KBM-7 (cell line): Measurements from ENCODE around the gene POU3F1.
"Not testable (repeated sequence)": the region's sequence is repeated elsewhere in the genome, so short reads cannot be mapped to it uniquely, and the experiment has no call there.

Experiments
- DNase-seq: peaks from one replicate; pipeline ENCODE4 v3.0.0-alpha.2; 2015
- in situ Hi-C: fragments of 300-500 bp; cut with MboI; formaldehyde crosslinking; loops from 2 replicates; pipeline ENCODE4 v1.14.3; 2020; ENCODE audit warnings: low sequenced_read_pairs, low pct_unique_long_range_greater_than_20kb, mixed read lengths

Gene POU3F1

GRCh38 chr1:38032992-38033391 is 13.6 kb downstream of the POU3F1 start:
- in situ Hi-C loops = loop anchor here (25.0 kb wide), 1 partner anchor 804 kb away; no protein-coding TSS in a partner anchor
- not testable (repeated sequence) for DNase-seq

- in situ Hi-C loops = loop anchor here (25.0 kb wide), 1 partner anchor 806 kb away; no protein-coding TSS in a partner anchor
Measured at GRCh38 chr1:38031513-38031866, 15.1 kb downstream of the POU3F1 start.

GRCh38 chr1:38030596-38031512 is 15.7 kb downstream of the POU3F1 start:
- in situ Hi-C loops = loop anchor here (25.0 kb wide), 1 partner anchor 806 kb away; no protein-coding TSS in a partner anchor
- DNase-seq = no peak

More at GRCh38 chr1:38031513-38031866, 15.1 kb downstream of the POU3F1 start:
- no peak for DNase-seq

- DNase-seq = peak; percentile 51
- in situ Hi-C loops = loop anchor here (25.0 kb wide), 1 partner anchor 807 kb away; no protein-coding TSS in a partner anchor
Measured at GRCh38 chr1:38029685-38030511, 16.7 kb downstream of the POU3F1 start.

- DNase-seq = no peak
- in situ Hi-C loops = loop anchor here (25.0 kb wide), 1 partner anchor 808 kb away; no protein-coding TSS in a partner anchor
Measured at GRCh38 chr1:38029081-38029681, 17.4 kb downstream of the POU3F1 start.

- DNase-seq = no peak
- in situ Hi-C loops = loop anchor here (25.0 kb wide), 1 partner anchor 809 kb away; no protein-coding TSS in a partner anchor
Measured at GRCh38 chr1:38028671-38029070, 17.9 kb downstream of the POU3F1 start.

- DNase-seq = no peak
- in situ Hi-C loops = loop anchor here (25.0 kb wide), 1 partner anchor 809 kb away; no protein-coding TSS in a partner anchor
Measured at GRCh38 chr1:38028105-38028591, 18.4 kb downstream of the POU3F1 start.

GRCh38 chr1:38027201-38028104 is 19.1 kb downstream of the POU3F1 start:
- no peak for DNase-seq
- in situ Hi-C loops = loop anchor here (25.0 kb wide), 1 partner anchor 810 kb away; no protein-coding TSS in a partner anchor

- in situ Hi-C loops = loop anchor here (25.0 kb wide), 1 partner anchor 811 kb away; no protein-coding TSS in a partner anchor
- DNase-seq = peak; percentile 68
Measured at GRCh38 chr1:38026592-38027200, 19.9 kb downstream of the POU3F1 start.

- no peak for DNase-seq
- in situ Hi-C loops = loop anchor here (25.0 kb wide), 1 partner anchor 812 kb away; no protein-coding TSS in a partner anchor
Measured at GRCh38 chr1:38025664-38026063, 20.9 kb downstream of the POU3F1 start.

- no peak for DNase-seq
- in situ Hi-C loops = loop anchor here (25.0 kb wide), 1 partner anchor 812 kb away; no protein-coding TSS in a partner anchor
Measured at GRCh38 chr1:38025233-38025632, 21.4 kb downstream of the POU3F1 start.

GRCh38 chr1:38022810-38023209 is 23.8 kb downstream of the POU3F1 start:
- no peak for DNase-seq
- in situ Hi-C loops = no loop called here

- DNase-seq = no peak
- in situ Hi-C loops = no loop called here
Measured at GRCh38 chr1:38021969-38022368, 24.6 kb downstream of the POU3F1 start.

- in situ Hi-C loops = no loop called here
- no peak for DNase-seq
Measured at GRCh38 chr1:38020396-38020795, 26.2 kb downstream of the POU3F1 start.

GRCh38 chr1:38018864-38019343 is 27.7 kb downstream of the POU3F1 start:
- DNase-seq = peak; percentile 58
- in situ Hi-C loops = no loop called here

GRCh38 chr1:38015978-38016725 is 30.4 kb downstream of the POU3F1 start:
- DNase-seq = no peak
- in situ Hi-C loops = no loop called here
